GM19324 (cell line): ENCODE results near the gene TUBG1.

ENCODE experiments used
- ATAC-seq: cut with Tn5 transposase; IDR thresholded peaks from one replicate; pipeline ENCODE4 v1.9.1; 2021; ENCODE audit warnings: mild to moderate bottlenecking, moderate library complexity; ENCODE audit not compliant: unreplicated experiment, low FRiP score

The TUBG1 gene

DNA sequence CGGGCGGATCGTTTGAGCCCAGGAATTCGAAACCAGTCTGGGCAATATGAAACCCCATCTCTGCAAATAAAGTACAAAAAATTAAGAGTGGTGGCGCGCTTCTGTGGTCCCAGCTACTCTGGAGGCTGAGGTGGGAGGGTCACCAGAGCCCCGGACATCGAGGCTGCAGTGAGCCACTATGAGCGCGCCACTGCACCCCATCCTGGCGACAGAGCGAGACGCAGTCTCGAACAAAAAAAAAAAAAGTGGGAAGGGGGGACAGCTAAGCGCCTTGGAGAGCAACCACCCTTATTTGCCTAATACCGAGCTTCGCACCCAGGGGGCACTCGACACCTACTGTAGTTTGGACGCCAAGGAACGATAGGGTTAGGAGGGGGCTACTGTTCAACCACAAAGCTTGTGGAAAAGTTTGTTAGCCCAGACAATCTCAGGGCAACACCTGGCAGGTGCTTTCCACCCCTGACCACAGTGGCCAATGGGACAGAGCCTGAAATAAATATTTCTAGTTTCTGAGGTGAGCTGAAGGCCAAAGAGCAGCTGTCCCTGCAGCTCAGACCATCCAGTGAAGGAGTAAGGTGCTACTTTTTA is 31.1 kb upstream of the TUBG1 start:
- ATAC-seq = peak; percentile 54

DNA sequence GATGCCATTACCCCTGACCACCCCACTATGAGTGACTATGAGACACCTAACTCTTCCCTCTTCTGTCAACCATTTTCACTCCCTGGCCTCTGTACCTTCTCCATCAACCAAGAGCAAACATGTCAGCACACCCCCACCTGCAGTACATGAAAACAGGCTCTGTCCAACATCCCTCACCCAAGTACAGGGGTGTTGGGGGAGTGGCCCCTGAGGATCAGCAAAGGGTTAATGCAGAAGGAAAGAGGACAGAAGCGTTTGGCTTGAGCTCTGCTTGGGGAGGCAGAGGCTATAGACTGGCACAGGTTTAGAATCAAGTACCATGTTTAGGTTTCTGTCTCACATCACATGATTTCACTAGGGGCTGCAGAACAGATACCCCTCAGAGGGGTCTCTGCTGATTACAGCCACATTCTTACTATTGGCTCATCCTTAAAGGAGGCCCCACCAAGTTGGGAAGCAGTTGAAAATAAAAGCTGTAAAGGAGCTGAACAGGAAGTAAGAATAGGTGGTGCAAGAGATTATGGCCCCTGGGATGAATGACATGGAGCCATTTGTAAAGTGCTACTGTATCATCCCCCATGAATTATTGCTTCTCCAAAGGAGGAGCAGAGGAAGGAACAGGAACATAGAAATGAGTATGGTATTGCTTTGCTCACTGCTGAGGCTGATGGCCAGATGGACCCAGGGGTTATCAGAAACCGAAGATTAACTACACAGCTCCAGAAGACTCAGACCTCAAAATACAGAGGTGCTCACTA is 29.5 kb upstream of the TUBG1 start:
- no peak for ATAC-seq

DNA sequence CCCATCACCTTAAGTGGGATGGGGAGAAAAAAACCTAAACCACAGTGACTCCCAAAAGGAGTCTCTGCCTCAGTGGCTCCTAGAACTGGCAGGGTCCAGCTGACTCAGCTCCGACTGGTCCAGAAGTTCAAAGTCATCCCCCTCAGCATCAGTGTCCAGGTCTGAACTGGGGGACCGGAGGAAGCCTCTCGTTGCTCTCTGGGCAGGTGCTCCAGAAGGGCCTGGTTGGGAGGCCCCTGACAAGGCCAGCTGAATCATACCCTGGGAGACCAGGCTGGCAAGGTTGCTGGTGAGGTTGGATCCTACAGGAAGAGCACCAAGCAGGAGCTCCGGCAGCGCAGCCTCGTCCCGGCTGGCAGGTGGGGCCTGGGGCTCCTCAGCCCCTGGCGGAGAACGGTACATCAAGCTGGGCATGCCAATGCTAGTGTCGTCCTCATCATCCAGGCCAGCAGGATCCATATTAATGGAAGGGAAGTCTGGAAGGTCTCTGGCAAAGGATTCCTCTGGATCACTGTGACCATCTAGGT is 27.7 kb upstream of the TUBG1 start:
- no peak for ATAC-seq

DNA sequence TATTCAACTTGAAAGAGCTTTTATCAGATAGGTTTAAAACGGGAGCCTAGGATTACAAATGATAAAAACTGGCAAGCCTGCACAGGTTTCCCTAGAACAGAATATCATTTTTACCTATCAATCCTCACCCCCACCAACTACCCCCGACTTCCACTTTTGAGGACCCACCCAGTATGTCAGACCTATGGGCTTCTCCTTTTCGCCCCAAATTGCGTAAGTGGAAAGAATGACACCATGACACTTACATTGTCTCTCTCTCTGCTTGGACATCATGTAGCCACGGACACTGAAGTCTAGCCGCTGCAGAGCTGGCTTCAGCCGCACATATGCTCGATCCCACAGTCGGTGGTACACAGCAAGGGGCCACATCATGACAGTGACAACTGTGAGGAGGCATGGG is 24.6 kb upstream of the TUBG1 start:
- ATAC-seq = no peak

DNA sequence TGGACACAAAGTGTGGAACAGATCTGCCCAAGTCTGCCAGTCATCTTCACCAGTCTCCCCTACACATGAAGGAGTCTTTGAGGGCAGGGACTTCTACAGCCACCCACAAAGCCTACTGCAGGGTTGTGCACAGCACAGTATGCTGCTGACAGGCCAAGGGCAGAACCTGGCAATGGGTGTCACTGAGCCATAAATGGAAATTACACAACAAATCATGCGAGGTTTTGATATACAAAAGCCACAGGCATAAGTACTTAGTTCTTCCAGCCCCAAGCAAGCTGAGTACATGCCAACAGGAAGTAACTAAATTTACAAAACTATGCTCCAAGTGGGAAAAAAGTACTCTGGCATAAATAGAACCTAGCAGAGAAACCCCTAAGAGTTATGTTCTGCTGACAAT is 24.1 kb upstream of the TUBG1 start:
- no peak for ATAC-seq

DNA sequence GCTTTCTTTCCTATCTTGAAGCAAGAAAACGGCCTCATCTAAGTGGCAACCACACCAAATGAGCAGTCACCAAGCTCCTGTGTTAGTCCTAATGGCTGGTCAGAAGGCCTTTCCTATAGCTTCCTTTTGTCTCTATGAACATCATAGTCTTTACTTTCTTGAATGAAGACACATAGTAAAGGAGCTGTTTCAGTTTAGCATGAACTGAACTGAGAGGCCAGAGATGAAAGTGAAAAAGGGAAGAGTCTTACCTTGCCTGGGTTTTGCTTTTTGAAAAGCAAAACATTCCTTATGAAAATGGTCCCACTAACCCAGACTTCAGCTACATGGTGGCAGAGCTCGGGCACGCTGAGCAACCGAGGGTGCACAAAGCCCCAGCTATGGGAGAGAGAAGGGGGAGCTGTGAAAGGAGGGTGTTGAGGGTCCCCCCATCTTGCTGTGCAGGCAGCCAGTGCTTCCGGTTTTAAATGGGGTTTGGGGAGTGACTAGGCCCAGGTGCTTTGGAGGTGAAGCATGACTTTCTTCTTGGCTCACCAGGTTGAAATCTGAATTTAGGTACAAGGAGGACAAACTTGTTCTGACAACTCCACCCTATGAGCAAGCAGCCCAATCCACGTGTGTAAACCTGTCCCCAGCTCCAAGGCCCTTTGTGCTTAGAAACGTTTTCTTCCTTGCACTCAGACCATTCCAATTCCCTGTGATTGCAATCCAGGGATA is 22.8 kb upstream of the TUBG1 start:
- no peak for ATAC-seq

DNA sequence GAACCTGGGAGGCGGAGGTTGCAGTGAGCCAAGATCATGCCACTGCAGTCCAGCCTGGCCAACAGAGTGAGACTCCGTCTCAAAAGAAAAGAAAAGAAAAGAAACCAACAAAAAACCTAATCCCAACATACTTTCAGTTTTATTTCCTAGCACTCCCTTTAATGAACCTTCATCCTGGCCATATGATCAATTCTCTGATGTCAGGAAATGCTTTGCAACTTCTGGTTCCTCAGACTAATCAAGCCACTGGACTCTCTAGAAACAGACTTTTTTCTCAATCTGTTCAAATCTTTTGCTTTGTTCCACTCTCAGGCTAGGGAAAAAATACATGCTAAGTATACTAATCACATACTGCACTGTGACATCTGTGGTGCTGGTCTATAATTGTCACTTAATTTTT is 18.6 kb upstream of the TUBG1 start:
- ATAC-seq = no peak

DNA sequence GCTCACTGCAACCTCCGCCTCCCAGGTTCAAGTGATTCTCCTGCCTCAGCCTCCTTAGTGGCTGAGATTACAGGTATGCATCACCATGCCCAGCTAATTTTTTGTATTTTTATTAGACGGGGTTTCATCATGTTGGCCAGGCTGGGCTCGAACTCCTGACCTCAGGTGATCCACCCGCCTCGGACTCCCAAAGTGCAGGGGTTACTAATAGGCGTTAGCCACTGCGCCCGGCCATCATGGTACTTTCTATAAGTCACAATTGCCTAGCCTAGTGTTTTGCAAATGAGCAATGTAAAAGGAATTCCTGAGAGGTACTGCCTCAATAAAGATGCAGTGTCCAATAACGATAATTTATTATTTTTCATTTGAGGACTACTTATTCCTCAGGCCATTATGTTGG is 18.1 kb upstream of the TUBG1 start:
- ATAC-seq = no peak

DNA sequence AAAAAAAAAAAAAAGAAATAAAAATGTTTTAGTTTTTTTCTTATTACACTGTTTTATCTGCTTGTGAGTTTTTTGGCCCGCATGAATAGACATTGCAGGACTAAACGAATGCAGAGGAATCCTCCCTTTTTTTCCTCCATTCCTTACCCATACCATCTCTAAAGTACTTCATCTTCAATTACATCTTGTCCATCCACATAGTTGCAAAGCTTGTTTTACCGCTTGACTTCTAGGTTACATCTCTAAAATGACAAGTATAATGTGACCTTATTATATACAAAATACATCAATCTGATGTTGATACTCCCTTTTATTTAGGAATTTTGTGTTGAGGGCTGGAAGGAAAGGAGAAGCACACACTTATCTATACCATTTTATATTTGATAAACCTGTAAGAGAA is 13.1 kb upstream of the TUBG1 start:
- ATAC-seq = no peak

DNA sequence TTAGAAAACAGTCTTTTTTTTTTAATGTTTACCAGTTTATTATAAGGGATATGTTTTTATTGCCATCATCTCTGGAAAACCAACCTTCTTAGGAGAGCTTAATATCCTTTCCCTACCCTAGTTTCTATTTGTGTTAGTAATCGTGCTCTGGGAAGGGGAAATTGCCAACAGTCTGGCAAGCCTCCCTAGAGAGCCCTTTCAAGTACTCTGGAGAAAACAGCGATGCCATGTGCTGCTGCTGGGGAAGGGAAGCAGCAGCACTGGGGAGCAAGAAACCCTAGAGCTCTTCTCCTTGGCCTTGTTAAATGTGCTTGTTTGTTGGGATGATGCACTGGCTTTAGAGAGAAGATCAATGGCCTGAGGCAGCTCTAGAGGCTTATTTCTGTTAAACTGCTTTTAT is 10.6 kb upstream of the TUBG1 start:
- ATAC-seq = no peak

DNA sequence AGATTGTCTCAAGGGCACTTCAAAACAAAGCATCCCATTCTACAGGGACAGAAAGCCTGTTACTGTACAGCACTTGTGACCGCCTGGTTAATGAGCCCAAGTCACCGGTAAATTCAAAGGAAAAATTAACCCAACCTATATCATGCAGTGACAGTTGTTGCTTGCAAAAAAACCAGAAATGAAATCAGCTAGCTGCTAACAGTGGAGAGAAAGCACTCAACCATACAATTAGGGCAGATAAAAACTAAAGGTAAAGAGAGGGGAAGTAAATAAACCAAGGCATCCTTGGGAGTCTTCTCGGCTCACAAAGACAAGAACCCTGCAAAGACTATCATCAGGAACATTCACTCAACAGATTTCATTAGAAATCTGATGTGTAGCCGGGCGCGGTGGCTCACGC is 6.2 kb upstream of the TUBG1 start:
- no peak for ATAC-seq

DNA sequence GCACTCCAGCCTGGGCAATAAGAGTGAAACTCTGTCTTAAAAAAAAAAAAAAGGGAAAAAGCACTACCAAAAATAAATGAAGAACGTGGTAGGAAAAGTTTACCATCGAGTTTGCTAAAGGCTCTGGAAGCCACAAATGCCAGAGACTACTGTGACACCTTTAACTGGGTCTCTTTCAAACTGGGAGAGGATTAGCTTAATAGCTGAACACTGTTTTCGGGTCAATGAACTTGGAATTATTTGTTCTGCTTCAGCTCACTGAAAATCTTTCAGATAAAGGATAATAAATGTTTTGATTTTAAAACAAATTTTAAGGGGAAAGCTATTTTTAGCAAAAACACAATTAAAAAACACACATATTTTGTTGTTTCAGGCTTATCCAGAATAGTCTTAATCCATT is 1.7 kb upstream of the TUBG1 start:
- no peak for ATAC-seq

DNA sequence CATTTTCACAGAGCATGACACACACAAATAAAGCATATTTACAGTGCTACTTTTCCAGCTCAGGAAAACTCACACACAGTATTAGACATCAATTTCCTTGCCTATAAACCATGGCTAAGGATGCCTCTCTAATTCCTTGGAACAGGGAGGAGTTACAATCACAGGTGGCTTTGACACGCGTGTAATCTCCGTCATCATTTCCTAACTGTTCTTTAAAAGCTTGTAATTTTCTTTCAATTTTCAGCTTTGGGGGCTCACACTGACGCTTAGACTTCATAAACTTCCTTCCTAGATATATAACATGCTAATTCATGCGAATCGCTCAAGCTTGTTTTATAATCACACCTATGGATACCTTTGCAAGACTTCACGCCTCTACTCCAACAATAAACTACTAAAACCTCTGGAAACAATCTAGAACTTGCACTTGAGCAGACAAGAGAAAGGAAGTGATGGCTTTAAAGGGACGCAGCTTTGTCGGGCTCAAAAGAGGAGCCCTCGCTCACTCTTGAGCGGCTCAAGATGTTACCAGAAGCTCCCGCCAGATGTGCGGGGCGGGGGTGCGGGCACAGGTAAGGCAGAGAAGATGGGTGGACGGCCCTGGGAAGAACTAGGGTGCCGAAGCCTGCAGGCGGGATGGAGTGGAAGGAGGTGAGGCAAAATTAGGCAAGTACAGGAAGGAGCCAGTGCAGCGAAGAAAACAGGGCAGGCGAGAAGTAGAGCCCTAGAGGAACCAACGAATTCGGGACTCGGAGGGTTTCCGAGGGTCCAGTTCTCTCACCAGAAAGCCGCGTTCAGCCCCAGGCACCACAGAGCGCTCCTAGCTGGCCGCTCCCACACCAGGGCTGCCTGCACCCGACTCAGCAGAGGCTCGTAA is 940 bp upstream of the TUBG1 start:
- peak; percentile 30 for ATAC-seq

DNA sequence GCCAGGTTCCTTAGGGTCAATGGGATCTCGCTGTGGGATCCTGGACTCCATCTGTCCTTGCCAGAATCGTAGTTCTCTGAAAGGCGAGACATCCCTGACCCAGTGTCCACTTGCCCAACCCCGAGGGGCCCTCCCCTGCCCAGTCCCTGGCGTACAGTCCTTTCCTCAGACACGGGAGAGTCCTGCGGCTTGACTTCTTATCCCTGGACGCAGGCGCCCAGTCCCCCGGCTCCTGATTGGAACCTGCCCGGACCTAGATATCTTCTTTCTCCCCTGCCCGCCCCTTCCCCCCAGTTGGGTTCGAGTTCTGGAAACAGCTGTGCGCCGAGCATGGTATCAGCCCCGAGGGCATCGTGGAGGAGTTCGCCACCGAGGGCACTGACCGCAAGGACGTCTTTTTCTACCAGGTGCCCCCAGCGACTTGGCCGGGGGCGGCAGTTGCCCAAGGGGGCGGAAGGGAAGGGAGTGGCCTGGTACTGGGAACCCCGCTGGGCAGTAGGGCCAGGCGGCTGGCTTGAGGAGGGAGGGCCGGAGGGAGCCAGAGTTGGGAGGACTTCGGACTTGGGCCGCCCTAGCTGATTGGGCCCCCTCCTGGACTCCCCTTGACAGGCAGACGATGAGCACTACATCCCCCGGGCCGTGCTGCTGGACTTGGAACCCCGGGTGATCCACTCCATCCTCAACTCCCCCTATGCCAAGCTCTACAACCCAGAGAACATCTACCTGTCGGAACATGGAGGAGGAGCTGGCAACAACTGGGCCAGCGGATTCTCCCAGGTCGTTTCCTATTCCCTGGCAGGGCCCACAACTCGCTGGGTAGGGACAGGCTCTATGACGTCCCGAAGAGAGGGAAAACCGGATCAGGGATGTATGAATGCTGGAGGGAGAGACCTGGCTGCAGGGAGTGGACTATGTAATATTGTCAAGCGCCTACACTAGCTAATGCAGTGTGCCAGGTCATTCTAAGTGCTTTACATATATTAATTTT is 625 bp downstream of the TUBG1 start:
- peak; percentile 16 for ATAC-seq

DNA sequence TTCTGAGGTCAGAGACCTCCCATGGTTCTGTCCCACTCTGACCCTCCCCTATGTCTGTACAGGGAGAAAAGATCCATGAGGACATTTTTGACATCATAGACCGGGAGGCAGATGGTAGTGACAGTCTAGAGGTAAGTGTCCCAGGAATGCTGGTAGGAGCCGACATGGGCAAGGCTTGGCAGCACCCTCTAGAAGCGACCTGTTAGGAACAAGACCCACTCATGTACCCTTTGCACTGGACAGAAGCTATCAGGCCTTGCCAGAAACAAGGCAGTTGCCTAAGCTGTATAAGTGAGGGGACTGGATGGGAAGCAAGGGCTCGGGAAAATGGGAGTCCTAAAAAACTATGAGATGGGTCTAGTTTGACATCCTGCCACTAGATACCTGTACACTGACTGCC is 2.5 kb downstream of the TUBG1 start:
- ATAC-seq = no peak

DNA sequence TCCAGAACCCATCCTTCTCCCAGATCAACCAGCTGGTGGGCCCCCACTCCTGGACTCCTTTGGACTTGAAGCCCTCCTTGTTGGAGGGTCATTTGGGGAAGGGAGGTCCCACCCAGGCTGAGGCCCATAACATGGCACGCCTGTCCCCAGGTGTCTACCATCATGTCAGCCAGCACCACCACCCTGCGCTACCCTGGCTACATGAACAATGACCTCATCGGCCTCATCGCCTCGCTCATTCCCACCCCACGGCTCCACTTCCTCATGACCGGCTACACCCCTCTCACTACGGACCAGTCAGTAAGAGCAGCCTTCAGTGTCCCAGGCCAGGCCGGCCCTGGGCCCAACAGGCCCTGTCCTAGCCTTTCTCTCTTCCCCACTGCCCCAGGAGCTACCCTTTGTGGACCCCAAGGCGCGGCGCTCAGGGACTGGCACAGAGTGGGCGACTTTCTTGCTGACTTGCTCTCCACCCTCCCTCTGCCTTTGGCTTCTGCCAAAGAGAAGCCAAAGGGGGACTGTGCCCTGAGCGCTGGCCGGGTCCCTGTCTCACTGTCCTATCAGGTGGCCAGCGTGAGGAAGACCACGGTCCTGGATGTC is 4.3 kb downstream of the TUBG1 start:
- no peak for ATAC-seq

DNA sequence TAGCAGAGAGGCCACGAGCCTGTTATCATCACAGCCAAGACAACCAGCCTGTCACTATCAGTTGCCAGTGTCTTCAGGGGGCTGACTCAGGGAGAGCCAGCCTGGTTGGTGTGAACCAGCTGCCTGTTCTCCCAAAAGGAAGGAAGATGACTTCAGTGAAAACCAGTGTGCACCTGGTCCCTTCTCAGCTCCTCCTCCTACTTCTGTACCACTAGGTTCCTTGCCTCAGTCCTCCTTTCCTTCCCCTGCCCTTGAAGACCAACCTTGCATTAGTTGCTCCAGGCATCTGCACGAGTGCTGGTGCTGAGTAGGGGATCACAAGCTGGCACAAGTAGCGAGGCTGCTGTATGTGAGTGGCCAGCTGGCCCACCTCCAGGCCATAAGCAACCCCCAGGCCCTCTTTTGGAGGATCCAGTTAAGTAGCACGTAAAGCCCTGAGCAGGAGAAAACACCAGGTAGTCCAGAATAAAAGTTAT is 8.5 kb downstream of the TUBG1 start:
- ATAC-seq = peak; percentile 27

DNA sequence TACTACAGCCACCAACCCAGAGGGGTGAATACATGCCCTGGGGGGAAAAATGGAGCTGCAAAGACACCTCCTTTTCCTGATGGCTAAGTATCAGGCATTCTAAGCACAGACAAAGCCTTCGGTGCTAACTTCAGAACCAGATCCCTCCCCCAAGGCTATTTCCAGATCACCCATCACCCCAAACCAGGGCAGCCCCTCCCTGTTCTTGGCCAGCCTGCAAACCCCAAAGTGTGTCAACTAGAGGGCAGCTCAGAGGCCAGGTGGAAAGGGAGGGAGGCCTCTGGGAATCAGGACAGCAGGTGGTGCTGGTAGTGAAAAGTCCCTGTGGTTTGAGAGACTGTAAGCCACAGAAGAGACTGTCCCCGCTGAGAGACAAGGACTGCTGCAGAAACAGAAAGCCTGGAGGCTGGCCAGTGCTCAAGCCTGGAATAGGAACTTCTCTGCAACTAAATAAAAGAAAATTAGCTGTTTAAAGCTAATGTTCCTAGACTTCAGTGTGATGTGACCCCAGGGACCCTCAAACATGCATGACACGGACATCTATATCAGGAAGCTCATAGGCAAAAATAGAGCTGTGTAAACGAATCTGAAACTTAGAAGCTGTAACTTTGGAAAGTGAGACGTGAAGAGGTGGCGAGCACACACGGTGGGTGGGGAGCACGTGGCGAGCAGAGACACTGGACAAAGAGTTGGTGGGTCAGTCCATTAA is 9.1 kb downstream of the TUBG1 start:
- peak; percentile 63 for ATAC-seq
